Measurements from ENCODE around the gene GPC5. TPM values are rescaled to one million over a fixed set of nuclear protein-coding genes. Genes with fewer than 3 reads are reported as not detected.

GPC5 gene
- total and polyA plus RNA-seq, 2 of the 8 experiments (the other 6 are each of a cell fraction or from before 2014, with no cell fraction given) = 0.20 to 0.39 TPM

GRCh38 chr13:92412996-92413395 lies 1014.6 kb downstream of the GPC5 start (continued):
- TF ChIP-seq ZNF274 (IDR thresholded peaks at IDR 0.05; ENCODE audit: borderline replicate concordance, extremely low read depth, low read length) = no peak

Data from H1 (cell line).